A673 (cell line): Measurements from ENCODE around the gene SELENOW. TPM values are rescaled to one million over a fixed set of nuclear protein-coding genes. Genes with fewer than 3 reads are reported as not detected.
"Not testable (repeated sequence)": the region's sequence is repeated elsewhere in the genome, so short reads cannot be mapped to it uniquely, and the experiment has no call there.

Experiments used
- BruUV-seq: library from RNA; stranded (reverse); fragments of 400-500 nt; replicated peaks from 2 replicates; lab custom pipeline; 2021; lab: Mats Ljungman, UMichigan
- CTCF ChIA-PET: fragments of 300-600 bp; sonication (Branson Sonifier 250); formaldehyde crosslinking; loops from one replicate; lab custom pipeline; 2022; ENCODE audit warnings: antibody characterized with exemption; lab: Charles Lee
- POLR2A ChIA-PET: fragments of 300-600 bp; sonication (Branson Sonifier 250); formaldehyde crosslinking; loops from one replicate; lab custom pipeline; 2022; ENCODE audit warnings: antibody characterized with exemption; ENCODE audit not compliant: low non-redundant PET; lab: Charles Lee
- DNase-seq: peaks from one replicate; pipeline ENCODE4 v3.0.0-alpha.2; 2015; ENCODE audit warnings: low spot score
- H3K27ac ChIP-seq: fragments of 200-600 bp; sonication (generic); 2 replicates; pipeline ENCODE4 v1.5.1; 2016; ENCODE audit warnings: mixed run types, low read depth, mild to moderate bottlenecking, mixed read lengths, antibody characterized with exemption, low read length; ENCODE audit not compliant: poor library complexity, severe bottlenecking
- H3K27me3 ChIP-seq: fragments of 200-600 bp; sonication (generic); replicated peaks from 2 replicates; pipeline ENCODE4 v1.6.1; 2017; ENCODE audit warnings: mixed run types, low read depth, mild to moderate bottlenecking, mixed read lengths, antibody characterized with exemption, low read length; ENCODE audit not compliant: insufficient read depth, poor library complexity
- H3K36me3 ChIP-seq: fragments of 200-600 bp; sonication (generic); 2 replicates; pipeline ENCODE4 v1.6.1; 2016; ENCODE audit warnings: mixed run types, mild to moderate bottlenecking, mixed read lengths, antibody characterized with exemption, low read length; ENCODE audit not compliant: insufficient read depth, poor library complexity, severe bottlenecking
- H3K4me1 ChIP-seq: fragments of 200-600 bp; sonication (generic); 2 replicates; pipeline ENCODE4 v1.6.1; 2017; ENCODE audit warnings: mixed run types, mild to moderate bottlenecking, mixed read lengths, antibody characterized with exemption, low read length; ENCODE audit not compliant: insufficient read depth, poor library complexity, severe bottlenecking
- H3K4me3 ChIP-seq: fragments of 200-600 bp; sonication (generic); 2 replicates; pipeline ENCODE4 v1.5.1; 2016; ENCODE audit warnings: low read depth, mixed run types, mild to moderate bottlenecking, mixed read lengths, low read length; ENCODE audit not compliant: poor library complexity, severe bottlenecking
- H3K9me3 ChIP-seq: fragments of 200-600 bp; sonication (generic); 2 replicates; pipeline ENCODE4 v1.6.1; 2016; ENCODE audit warnings: mixed run types, low read depth, mild to moderate bottlenecking, mixed read lengths, antibody characterized with exemption, low read length; ENCODE audit not compliant: poor library complexity, severe bottlenecking
- EZH2 ChIP-seq: fragments of 200-600 bp; sonication (generic); IDR thresholded peaks from 2 replicates; pipeline ENCODE4 v1.6.1; 2017; ENCODE audit warnings: borderline replicate concordance, low read depth, mild to moderate bottlenecking, mixed read lengths, antibody characterized with exemption, low read length; ENCODE audit not compliant: poor library complexity, severe bottlenecking
- intact Hi-C: fragments of 100-400 bp; cut with micrococcal nuclease; formaldehyde crosslinking; loops from one replicate; pipeline ENCODE4 v1.10.0; 2022; ENCODE audit not compliant: unreplicated experiment
- total RNA-seq: library from RNA; stranded (reverse); gene quantifications from 2 replicates; pipeline ENCODE4 v1.2.3, GENCODE V29; 2021
- TF ChIP-seq, protein P1 (sequence below): fragments of 300-800, 200-600 bp; sonication (generic); conservative IDR thresholded peaks from 2 replicates; pipeline ENCODE4 v1.5.1; 2017; ENCODE audit warnings: low read depth, mild to moderate bottlenecking, antibody characterized with exemption, low read length, moderate library complexity, mixed read lengths

Gene SELENOW
- total RNA-seq, 1 experiment from 2014 or later: 107 TPM

DNA sequence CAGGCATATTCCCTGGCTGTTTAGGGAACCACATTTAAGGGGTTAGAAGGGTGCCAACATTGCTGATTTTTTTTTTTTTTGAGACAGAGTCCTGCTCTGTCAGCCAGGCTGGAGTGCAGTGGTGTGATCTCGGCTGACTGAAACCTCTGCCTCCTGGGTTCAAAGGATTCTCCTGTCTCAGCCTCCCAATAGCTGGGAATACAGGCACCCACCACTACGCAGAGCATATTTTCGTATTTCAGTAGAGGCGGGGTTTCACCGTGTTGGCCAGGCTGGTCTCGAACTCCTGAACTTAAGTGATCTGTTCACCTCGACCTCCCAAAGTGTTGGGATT is 35.5 kb downstream of the SELENOW start:
- H3K27me3 ChIP-seq: no peaks in the 10 kb centered on the region
- POLR2A ChIA-PET: no interaction called here
- no peaks in the 10 kb centered on the region for H3K4me1 ChIP-seq
- no peak for DNase-seq
- TF ChIP-seq, protein P1, sequence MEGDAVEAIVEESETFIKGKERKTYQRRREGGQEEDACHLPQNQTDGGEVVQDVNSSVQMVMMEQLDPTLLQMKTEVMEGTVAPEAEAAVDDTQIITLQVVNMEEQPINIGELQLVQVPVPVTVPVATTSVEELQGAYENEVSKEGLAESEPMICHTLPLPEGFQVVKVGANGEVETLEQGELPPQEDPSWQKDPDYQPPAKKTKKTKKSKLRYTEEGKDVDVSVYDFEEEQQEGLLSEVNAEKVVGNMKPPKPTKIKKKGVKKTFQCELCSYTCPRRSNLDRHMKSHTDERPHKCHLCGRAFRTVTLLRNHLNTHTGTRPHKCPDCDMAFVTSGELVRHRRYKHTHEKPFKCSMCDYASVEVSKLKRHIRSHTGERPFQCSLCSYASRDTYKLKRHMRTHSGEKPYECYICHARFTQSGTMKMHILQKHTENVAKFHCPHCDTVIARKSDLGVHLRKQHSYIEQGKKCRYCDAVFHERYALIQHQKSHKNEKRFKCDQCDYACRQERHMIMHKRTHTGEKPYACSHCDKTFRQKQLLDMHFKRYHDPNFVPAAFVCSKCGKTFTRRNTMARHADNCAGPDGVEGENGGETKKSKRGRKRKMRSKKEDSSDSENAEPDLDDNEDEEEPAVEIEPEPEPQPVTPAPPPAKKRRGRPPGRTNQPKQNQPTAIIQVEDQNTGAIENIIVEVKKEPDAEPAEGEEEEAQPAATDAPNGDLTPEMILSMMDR: no peak
- TF ChIP-seq EZH2: no peak
- H3K9me3 ChIP-seq: no peaks in the 10 kb centered on the region
- no peak overlapping the region for H3K27ac ChIP-seq
- CTCF ChIA-PET: no interaction called here
- no peaks in the 10 kb centered on the region for H3K36me3 ChIP-seq
- no peak overlapping the region for H3K4me3 ChIP-seq
- intact Hi-C loops: loop anchor here (1.0 kb wide), 1 partner anchor 49 kb away; no protein-coding TSS in a partner anchor
- no TSS peak for BruUV-seq

DNA sequence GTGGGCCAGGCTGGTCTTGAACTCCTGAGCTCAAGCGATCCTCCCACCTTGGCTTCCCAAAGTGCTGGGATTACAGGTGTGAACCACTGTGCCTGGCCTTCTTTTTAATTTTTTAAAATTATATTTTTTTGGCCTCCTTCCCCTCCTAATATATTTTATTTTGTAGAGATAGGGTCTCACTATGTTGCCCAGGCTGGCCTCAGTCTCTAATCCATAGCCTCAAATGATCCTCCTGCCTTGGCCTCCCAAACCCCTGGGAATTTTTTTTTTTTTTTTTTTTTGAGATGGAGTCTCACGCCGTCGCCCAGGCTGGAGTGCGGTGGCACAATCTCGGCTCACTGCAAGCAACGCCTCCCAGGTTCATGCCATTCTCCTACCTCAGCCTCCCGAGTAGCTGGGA is 37.8 kb downstream of the SELENOW start:
- H3K4me3 ChIP-seq, H3K27ac ChIP-seq, intact Hi-C loops, CTCF ChIA-PET, BruUV-seq, POLR2A ChIA-PET, DNase-seq, H3K9me3 ChIP-seq, H3K4me1 ChIP-seq, H3K36me3 ChIP-seq, H3K27me3 ChIP-seq: not testable (repeated sequence)

DNA sequence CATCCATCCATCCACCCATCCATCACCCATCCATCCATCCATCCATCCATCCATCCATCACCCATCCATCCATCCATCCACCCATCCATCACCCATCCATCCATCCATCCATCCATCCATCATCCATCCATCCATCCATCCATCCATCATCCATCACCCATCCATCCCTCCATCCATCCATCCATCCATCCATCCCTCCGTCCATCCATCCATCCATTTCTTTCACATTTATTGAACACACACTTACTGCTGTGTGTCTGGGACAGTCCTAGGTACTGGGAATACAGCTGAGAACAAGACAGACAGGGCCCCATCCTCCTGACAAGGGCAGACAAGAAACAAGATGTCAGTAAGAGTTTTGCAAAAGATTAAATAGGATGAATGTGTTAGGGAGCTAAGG is 39.7 kb downstream of the SELENOW start:
- H3K4me3 ChIP-seq, DNase-seq, H3K9me3 ChIP-seq, POLR2A ChIA-PET, BruUV-seq, H3K4me1 ChIP-seq, H3K27me3 ChIP-seq, CTCF ChIA-PET, intact Hi-C loops, H3K27ac ChIP-seq, H3K36me3 ChIP-seq: not testable (repeated sequence)

DNA sequence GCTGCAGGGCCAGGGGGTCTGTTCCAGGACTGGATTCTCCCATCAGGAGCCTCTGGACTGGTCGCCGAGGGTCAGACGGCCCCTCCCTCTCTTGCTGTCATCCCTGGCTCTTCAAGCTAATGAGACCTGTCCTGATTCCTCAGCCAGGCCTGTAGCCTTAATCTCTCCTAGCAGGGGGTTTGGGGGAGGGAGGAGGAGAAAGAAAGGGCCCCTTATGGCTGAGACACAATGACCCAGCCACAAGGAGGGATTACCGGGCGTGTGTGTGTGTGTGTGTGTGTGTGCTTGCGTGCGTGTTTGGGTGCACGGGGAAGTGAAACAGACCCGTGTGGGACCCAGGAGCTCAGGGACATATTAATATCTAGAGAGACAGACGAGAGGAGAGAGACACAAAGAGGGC is 41.4 kb downstream of the SELENOW start:
- no peaks in the 10 kb centered on the region for H3K9me3 ChIP-seq
- no peak for DNase-seq
- ChIA-PET POLR2A (no interaction called here), CTCF (interaction anchor here (0.7 kb wide), 1 partner anchor 364 kb away, joined by 4 read pairs; no protein-coding TSS in a partner anchor)
- H3K4me3 ChIP-seq: no peak overlapping the region
- H3K36me3 ChIP-seq: no peaks in the 10 kb centered on the region
- H3K27me3 ChIP-seq: no peaks in the 10 kb centered on the region
- intact Hi-C loops: no loop called here
- H3K27ac ChIP-seq: no peak overlapping the region
- no peaks in the 10 kb centered on the region for H3K4me1 ChIP-seq
- BruUV-seq: no TSS peak
- no peak for TF ChIP-seq EZH2
- TF ChIP-seq, protein P1: no peak
